ENCODE data around the gene SLC12A1. TPM values are rescaled to one million over a fixed set of nuclear protein-coding genes. Genes with fewer than 3 reads are reported as not detected.

Gene SLC12A1
- total and polyA plus RNA-seq, 2 experiments from 2014 or later: 0.57 to 0.59 TPM

DNA sequence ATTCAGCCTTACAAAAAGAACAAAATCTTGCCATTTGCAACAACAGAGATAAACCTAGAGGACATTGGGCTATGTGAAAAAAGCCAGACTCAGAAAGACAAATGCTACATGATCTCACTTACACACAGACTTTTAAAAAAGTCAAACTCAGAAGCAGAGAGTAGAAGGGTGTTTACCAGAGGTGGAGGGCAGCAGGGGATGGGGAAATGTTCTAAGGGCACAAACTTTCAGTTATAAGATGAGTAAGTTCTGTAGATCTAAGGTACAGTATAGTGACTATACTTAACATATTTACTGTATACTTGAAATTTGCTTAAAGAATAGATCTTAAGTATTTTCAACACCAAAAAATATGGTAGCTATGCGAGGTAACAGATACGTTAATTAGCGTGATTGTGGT is 31.0 kb upstream of the SLC12A1 start:
- no peak overlapping the region for H3K27ac Mint-ChIP-seq
- no peaks in the 10 kb centered on the region for H3K36me3 Mint-ChIP-seq (ENCODE audit: low read depth)
- Histone ChIP-seq H3K27ac (ENCODE audit: low read depth) (no peak overlapping the region), H3K36me3 (ENCODE audit: insufficient read depth) (no peaks in the 10 kb centered on the region), H4K20me1 (replicated peaks; ENCODE audit: insufficient read depth) (0 out of 2 replicates have a peak, but pooled peaks cover 14% of the 10 kb centered on the region), H3K79me2 (replicated peaks; ENCODE audit: insufficient read depth) (peaks cover 74% of the 10 kb centered on the region), H3F3A (replicated peaks; ENCODE audit: low read depth) (no peaks in the 10 kb centered on the region), H3K4me3 (no peak overlapping the region), H3K9me2 (ENCODE audit: insufficient read depth) (no peaks in the 10 kb centered on the region), H3K27me3 (ENCODE audit: insufficient read depth) (no peaks in the 10 kb centered on the region), H3K4me2 (no peak overlapping the region), H2AFZ (no peak overlapping the region), H3K4me1 (ENCODE audit: insufficient read depth) (peaks cover 40% of the 10 kb centered on the region)
- no peaks in the 10 kb centered on the region for H3K9me3 Mint-ChIP-seq
- TF ChIP-seq EZH2phosphoT487 (IDR thresholded peaks at IDR 0.05; ENCODE audit: unreplicated experiment): no peak
- DNase-seq (ENCODE audit: low spot score): no peak
- no peak for ATAC-seq
- no peaks in the 10 kb centered on the region for H3K27me3 Mint-ChIP-seq (ENCODE audit: insufficient read depth, low read depth, poor library complexity)
- H3K4me1 Mint-ChIP-seq: peaks cover 64% of the 10 kb centered on the region
- H3K4me3 Mint-ChIP-seq: no peak overlapping the region

DNA sequence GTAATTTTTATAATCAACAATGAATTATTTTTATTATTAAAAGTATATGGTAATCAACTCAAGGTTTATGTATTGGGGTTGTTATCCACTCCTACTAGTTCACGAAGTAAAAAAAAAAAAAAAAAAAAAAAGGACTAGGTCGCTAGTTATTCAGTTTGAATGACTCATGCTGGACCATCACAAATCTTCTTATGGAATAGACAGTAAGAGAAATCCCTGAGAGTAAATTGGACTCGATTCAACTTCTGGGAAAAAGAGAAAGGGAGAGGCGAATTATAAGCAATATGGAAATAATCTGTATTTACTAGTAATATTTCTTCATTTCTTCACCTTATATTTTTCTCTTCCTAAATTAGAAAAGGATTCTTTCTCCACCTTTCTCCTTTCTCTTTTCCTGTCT is 30.0 kb upstream of the SLC12A1 start:
- Mint-ChIP-seq H3K4me3 (peak overlapping the region; percentile 92), H3K9me3 (no peaks in the 10 kb centered on the region), H3K4me1 (peaks cover 60% of the 10 kb centered on the region), H3K27ac (no peak overlapping the region), H3K36me3 (ENCODE audit: low read depth) (no peaks in the 10 kb centered on the region), H3K27me3 (ENCODE audit: insufficient read depth, low read depth, poor library complexity) (no peaks in the 10 kb centered on the region)
- Histone ChIP-seq H3K9me2 (ENCODE audit: insufficient read depth) (no peaks in the 10 kb centered on the region), H3K4me1 (ENCODE audit: insufficient read depth) (peaks cover 31% of the 10 kb centered on the region), H3K27me3 (ENCODE audit: insufficient read depth) (no peaks in the 10 kb centered on the region), H4K20me1 (replicated peaks; ENCODE audit: insufficient read depth) (0 out of 2 replicates have a peak, but pooled peaks cover 8% of the 10 kb centered on the region), H3F3A (replicated peaks; ENCODE audit: low read depth) (no peaks in the 10 kb centered on the region), H3K79me2 (replicated peaks; ENCODE audit: insufficient read depth) (peaks cover 64% of the 10 kb centered on the region), H3K36me3 (ENCODE audit: insufficient read depth) (no peaks in the 10 kb centered on the region), H3K4me2 (peak overlapping the region; percentile 75), H2AFZ (no peak overlapping the region), H3K4me3 (peak overlapping the region; percentile 63), H3K27ac (ENCODE audit: low read depth) (no peak overlapping the region)
- DNase-seq (ENCODE audit: low spot score) (no peak), ATAC-seq (no peak)
- no peak for TF ChIP-seq ZNF114 (CRISPR knock-in tag; IDR thresholded peaks at IDR 0.05)
- TF ChIP-seq, protein P1, sequence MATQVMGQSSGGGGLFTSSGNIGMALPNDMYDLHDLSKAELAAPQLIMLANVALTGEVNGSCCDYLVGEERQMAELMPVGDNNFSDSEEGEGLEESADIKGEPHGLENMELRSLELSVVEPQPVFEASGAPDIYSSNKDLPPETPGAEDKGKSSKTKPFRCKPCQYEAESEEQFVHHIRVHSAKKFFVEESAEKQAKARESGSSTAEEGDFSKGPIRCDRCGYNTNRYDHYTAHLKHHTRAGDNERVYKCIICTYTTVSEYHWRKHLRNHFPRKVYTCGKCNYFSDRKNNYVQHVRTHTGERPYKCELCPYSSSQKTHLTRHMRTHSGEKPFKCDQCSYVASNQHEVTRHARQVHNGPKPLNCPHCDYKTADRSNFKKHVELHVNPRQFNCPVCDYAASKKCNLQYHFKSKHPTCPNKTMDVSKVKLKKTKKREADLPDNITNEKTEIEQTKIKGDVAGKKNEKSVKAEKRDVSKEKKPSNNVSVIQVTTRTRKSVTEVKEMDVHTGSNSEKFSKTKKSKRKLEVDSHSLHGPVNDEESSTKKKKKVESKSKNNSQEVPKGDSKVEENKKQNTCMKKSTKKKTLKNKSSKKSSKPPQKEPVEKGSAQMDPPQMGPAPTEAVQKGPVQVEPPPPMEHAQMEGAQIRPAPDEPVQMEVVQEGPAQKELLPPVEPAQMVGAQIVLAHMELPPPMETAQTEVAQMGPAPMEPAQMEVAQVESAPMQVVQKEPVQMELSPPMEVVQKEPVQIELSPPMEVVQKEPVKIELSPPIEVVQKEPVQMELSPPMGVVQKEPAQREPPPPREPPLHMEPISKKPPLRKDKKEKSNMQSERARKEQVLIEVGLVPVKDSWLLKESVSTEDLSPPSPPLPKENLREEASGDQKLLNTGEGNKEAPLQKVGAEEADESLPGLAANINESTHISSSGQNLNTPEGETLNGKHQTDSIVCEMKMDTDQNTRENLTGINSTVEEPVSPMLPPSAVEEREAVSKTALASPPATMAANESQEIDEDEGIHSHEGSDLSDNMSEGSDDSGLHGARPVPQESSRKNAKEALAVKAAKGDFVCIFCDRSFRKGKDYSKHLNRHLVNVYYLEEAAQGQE (IDR thresholded peaks at IDR 0.05; ENCODE audit: unreplicated experiment): no peak
- no peak for TF ChIP-seq EZH2 (IDR thresholded peaks at IDR 0.05; ENCODE audit: low read depth, unreplicated experiment)
- no peak for TF ChIP-seq CREB1 (CRISPR knock-in tag; IDR thresholded peaks at IDR 0.05; ENCODE audit: low read depth)
- TF ChIP-seq, protein P2, sequence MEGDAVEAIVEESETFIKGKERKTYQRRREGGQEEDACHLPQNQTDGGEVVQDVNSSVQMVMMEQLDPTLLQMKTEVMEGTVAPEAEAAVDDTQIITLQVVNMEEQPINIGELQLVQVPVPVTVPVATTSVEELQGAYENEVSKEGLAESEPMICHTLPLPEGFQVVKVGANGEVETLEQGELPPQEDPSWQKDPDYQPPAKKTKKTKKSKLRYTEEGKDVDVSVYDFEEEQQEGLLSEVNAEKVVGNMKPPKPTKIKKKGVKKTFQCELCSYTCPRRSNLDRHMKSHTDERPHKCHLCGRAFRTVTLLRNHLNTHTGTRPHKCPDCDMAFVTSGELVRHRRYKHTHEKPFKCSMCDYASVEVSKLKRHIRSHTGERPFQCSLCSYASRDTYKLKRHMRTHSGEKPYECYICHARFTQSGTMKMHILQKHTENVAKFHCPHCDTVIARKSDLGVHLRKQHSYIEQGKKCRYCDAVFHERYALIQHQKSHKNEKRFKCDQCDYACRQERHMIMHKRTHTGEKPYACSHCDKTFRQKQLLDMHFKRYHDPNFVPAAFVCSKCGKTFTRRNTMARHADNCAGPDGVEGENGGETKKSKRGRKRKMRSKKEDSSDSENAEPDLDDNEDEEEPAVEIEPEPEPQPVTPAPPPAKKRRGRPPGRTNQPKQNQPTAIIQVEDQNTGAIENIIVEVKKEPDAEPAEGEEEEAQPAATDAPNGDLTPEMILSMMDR (conservative IDR thresholded peaks at IDR 0.05; ENCODE audit: low read depth in 2 of 2): no peak
- TF ChIP-seq, protein P3, sequence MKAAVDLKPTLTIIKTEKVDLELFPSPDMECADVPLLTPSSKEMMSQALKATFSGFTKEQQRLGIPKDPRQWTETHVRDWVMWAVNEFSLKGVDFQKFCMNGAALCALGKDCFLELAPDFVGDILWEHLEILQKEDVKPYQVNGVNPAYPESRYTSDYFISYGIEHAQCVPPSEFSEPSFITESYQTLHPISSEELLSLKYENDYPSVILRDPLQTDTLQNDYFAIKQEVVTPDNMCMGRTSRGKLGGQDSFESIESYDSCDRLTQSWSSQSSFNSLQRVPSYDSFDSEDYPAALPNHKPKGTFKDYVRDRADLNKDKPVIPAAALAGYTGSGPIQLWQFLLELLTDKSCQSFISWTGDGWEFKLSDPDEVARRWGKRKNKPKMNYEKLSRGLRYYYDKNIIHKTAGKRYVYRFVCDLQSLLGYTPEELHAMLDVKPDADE (IDR thresholded peaks at IDR 0.05): no peak
- TF ChIP-seq NANOG (IDR thresholded peaks at IDR 0.05; ENCODE audit: borderline replicate concordance): no peak
- no peak for TF ChIP-seq EZH2phosphoT487 (IDR thresholded peaks at IDR 0.05; ENCODE audit: unreplicated experiment)
- TF ChIP-seq STAT1 (IDR thresholded peaks at IDR 0.05; ENCODE audit: unreplicated experiment): no peak
- TF ChIP-seq POLR2AphosphoS5 (IDR thresholded peaks at IDR 0.05; ENCODE audit: low read depth): no peak

All from GM23338 (cell line).